Esophagus muscularis mucosa (tissue), 4 donors: ENCODE measurements around the gene ADK.

Experiments
- CTCF ChIP-seq, 3 experiments: fragments of 200-600 bp in 2 of 3; fragments of 450-650 bp in 1 of 3; sonication (generic) in 2 of 3; IDR thresholded peaks; one replicate each; pipeline ENCODE4 v1.5.1; 2017 to 2019; ENCODE audit warnings: antibody characterized with exemption in 3 of 3, mild to moderate bottlenecking in 2 of 3, moderate library complexity in 1 of 3
- EP300 ChIP-seq: sonication (generic); formaldehyde crosslinking; IDR thresholded peaks from one replicate; pipeline ENCODE4 v1.6.1; 2017; ENCODE audit warnings: antibody characterized with exemption
- POLR2A ChIP-seq: fragments of 450-650 bp; IDR thresholded peaks from one replicate; pipeline ENCODE4 v1.6.1; 2017; ENCODE audit warnings: antibody characterized with exemption, moderate library complexity, mild to moderate bottlenecking, low read depth

GRCh38 chr10:74748468-74749031 lies 597.5 kb downstream of the ADK start:
- TF ChIP-seq CTCF (IDR thresholded peaks at IDR 0.05): no peak
- no peak for TF ChIP-seq EP300
- no peak for TF ChIP-seq POLR2A
